GM23338 (cell line): Measurements from ENCODE around the gene TMBIM6.

Experiments
- CREB1 ChIP-seq: fragments of 250-450 bp; sonication (Bioruptor Pico); IDR thresholded peaks from 2 replicates; pipeline ENCODE4 v1.5.0; 2020; ENCODE audit warnings: low read depth, mild to moderate bottlenecking, moderate library complexity
- CTCF ChIP-seq, 2 experiments: fragments of 200-600 bp in 1 of 2; sonication (generic) in 1 of 2; conservative IDR thresholded peaks; 2 replicates each; pipeline versions ENCODE4 v1.5.1 to v1.6.1; 2016 to 2017; ENCODE audit warnings: antibody characterized with exemption in 2 of 2, low read depth in 2 of 2, mild to moderate bottlenecking in 2 of 2, moderate library complexity in 1 of 2
- EZH2 ChIP-seq: fragments of 200-600 bp; sonication (generic); IDR thresholded peaks from one replicate; pipeline ENCODE4 v1.8.0; 2017; ENCODE audit warnings: antibody characterized with exemption, mild to moderate bottlenecking, low read depth; ENCODE audit not compliant: unreplicated experiment
- EZH2phosphoT487 ChIP-seq: fragments of 200-600 bp; sonication (generic); IDR thresholded peaks from one replicate; pipeline ENCODE4 v1.8.1; 2018; ENCODE audit warnings: antibody characterized with exemption; ENCODE audit not compliant: unreplicated experiment
- POLR2AphosphoS5 ChIP-seq: IDR thresholded peaks from 2 replicates; pipeline ENCODE4 v1.6.1; 2016; ENCODE audit warnings: antibody characterized with exemption, low read depth
- REST ChIP-seq: IDR thresholded peaks from one replicate; pipeline ENCODE4 v1.6.1; 2018; ENCODE audit warnings: antibody characterized with exemption; ENCODE audit not compliant: unreplicated experiment
- ZNF114 ChIP-seq: fragments of 250-450 bp; sonication (Bioruptor Pico); IDR thresholded peaks from 2 replicates; pipeline ENCODE4 v1.5.0; 2020; ENCODE audit warnings: mild to moderate bottlenecking, moderate library complexity
- ZNF331 ChIP-seq: fragments of 250-450 bp; sonication (Bioruptor Pico); IDR thresholded peaks from 2 replicates; pipeline ENCODE4 v1.5.0; 2020; ENCODE audit warnings: low read depth, mild to moderate bottlenecking, moderate library complexity

- peak; percentile 84 to 96 for TF ChIP-seq CTCF (conservative IDR thresholded peaks at IDR 0.05; ENCODE audit: low read depth in 2 of 2)
- TF ChIP-seq REST, result no peak
- TF ChIP-seq EZH2, result no peak
- peak; percentile 78 for TF ChIP-seq CREB1 (CRISPR knock-in tag)
- no peak for TF ChIP-seq EZH2phosphoT487
- peak; percentile 64 for TF ChIP-seq POLR2AphosphoS5
- no peak for TF ChIP-seq ZNF114 (CRISPR knock-in tag)
- TF ChIP-seq ZNF331 (CRISPR knock-in tag), result no peak
Measured at GRCh38 chr12:49707128-49707811, 34.1 kb upstream of the TMBIM6 start, which contains the start of gene FMNL3.
